ENCODE data around the gene FGG. TPM values are rescaled to one million over a fixed set of nuclear protein-coding genes. Genes with fewer than 3 reads are reported as not detected.

The FGG gene
- total and polyA plus RNA-seq, 2 of the 13 experiments (the other 11 are each of a cell fraction or from before 2014, with no cell fraction given), result 1,037 to 2,423 TPM

DNA sequence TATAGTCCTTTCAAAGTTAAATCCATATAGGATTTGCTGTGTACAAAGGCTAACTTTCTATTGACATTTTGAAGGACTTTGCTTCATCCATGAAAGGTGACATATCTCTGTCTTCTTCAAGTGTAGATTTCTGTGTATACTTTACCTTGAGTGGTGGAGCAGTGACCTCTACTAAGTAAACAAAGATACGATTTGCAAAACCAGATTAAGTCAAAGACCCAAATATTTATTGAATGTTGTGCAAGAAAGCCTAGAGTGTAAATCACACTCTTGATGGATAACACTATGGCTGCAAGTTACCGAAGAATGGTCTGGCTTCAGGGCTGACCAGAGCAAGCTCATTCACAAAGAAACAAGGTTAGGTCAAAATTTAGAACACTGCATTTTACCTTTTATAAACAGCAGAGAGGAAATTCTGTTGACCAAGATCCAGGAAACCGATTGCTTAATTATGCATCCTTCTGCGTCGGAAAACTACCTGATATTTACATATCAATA, 5.4 kb upstream of the FGG start (continued):
- TF ChIP-seq, protein P1, sequence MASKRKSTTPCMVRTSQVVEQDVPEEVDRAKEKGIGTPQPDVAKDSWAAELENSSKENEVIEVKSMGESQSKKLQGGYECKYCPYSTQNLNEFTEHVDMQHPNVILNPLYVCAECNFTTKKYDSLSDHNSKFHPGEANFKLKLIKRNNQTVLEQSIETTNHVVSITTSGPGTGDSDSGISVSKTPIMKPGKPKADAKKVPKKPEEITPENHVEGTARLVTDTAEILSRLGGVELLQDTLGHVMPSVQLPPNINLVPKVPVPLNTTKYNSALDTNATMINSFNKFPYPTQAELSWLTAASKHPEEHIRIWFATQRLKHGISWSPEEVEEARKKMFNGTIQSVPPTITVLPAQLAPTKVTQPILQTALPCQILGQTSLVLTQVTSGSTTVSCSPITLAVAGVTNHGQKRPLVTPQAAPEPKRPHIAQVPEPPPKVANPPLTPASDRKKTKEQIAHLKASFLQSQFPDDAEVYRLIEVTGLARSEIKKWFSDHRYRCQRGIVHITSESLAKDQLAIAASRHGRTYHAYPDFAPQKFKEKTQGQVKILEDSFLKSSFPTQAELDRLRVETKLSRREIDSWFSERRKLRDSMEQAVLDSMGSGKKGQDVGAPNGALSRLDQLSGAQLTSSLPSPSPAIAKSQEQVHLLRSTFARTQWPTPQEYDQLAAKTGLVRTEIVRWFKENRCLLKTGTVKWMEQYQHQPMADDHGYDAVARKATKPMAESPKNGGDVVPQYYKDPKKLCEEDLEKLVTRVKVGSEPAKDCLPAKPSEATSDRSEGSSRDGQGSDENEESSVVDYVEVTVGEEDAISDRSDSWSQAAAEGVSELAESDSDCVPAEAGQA (IDR thresholded peaks at IDR 0.05; ENCODE audit: low read depth), result no peak
- TF ChIP-seq, protein P1 (CRISPR knock-in tag; IDR thresholded peaks at IDR 0.05; ENCODE audit: borderline replicate concordance), result no peak; the same call in 1 of the 2 replicates
- no peak for TF ChIP-seq SMAD9 (CRISPR knock-in tag; IDR thresholded peaks at IDR 0.05)
- TF ChIP-seq SOX13 (IDR thresholded peaks at IDR 0.05), result peak; percentile 95
- peak in 1 of 2 experiments; percentile 99; a peak in 2 of 4 replicates for TF ChIP-seq SOX13 (CRISPR knock-in tag; conservative IDR thresholded peaks at IDR 0.05 in 1 of 2, IDR thresholded peaks at IDR 0.05 in 1 of 2)
- peak; percentile 100 for TF ChIP-seq PITX1 (CRISPR knock-in tag; IDR thresholded peaks at IDR 0.05)
- TF ChIP-seq SRSF4 (IDR thresholded peaks at IDR 0.05; ENCODE audit: low read depth, low read length, poor library complexity, severe bottlenecking), result no peak
- no peak for TF ChIP-seq PTBP1 (IDR thresholded peaks at IDR 0.05; ENCODE audit: low read depth, low read length, poor library complexity, severe bottlenecking)
- TF ChIP-seq RFX5 (IDR thresholded peaks at IDR 0.05; ENCODE audit: low read depth, low read length), result 0 out of 2 replicates have a peak, but pooled peaks have one; percentile 13
- TF ChIP-seq PAF1 (CRISPR knock-in tag; IDR thresholded peaks at IDR 0.05), result no peak
- TF ChIP-seq CC2D1A (CRISPR knock-in tag; IDR thresholded peaks at IDR 0.05), result no peak
- TF ChIP-seq, protein P2, sequence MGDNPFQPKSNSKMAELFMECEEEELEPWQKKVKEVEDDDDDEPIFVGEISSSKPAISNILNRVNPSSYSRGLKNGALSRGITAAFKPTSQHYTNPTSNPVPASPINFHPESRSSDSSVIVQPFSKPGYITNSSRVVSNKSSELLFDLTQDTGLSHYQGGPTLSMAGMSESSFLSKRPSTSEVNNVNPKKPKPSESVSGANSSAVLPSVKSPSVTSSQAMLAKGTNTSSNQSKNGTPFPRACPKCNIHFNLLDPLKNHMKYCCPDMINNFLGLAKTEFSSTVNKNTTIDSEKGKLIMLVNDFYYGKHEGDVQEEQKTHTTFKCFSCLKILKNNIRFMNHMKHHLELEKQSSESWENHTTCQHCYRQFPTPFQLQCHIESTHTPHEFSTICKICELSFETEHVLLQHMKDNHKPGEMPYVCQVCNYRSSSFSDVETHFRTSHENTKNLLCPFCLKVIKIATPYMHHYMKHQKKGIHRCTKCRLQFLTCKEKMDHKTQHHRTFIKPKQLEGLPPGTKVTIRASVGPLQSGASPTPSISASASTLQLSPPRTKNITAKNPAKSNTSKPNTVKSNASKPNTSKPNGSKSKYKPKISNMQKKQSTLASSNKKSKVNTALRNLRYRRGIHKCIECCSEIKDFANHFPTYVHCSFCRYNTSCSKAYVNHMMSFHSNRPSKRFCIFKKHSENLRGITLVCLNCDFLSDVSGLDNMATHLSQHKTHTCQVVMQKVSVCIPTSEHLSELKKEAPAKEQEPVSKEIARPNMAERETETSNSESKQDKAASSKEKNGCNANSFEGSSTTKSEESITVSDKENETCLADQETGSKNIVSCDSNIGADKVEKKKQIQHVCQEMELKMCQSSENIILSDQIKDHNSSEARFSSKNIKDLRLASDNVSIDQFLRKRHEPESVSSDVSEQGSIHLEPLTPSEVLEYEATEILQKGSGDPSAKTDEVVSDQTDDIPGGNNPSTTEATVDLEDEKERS (CRISPR knock-in tag; IDR thresholded peaks at IDR 0.05), result peak; percentile 89; the same call in 1 of the 2 replicates
- TF ChIP-seq RELA (CRISPR knock-in tag; IDR thresholded peaks at IDR 0.05), result no peak
- TF ChIP-seq, protein P3, sequence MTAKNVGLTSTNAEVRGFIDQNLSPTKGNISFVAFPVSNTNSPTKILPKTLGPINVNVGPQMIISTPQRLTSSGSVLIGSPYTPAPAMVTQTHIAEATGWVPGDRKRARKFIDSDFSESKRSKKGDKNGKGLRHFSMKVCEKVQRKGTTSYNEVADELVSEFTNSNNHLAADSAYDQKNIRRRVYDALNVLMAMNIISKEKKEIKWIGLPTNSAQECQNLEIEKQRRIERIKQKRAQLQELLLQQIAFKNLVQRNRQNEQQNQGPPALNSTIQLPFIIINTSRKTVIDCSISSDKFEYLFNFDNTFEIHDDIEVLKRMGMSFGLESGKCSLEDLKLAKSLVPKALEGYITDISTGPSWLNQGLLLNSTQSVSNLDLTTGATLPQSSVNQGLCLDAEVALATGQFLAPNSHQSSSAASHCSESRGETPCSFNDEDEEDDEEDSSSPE (CRISPR knock-in tag; IDR thresholded peaks at IDR 0.05), result 0 out of 2 replicates have a peak, but pooled peaks have one; percentile 41
- no peak for TF ChIP-seq ZNF44 (CRISPR knock-in tag; IDR thresholded peaks at IDR 0.05)
- TF ChIP-seq, protein P4, sequence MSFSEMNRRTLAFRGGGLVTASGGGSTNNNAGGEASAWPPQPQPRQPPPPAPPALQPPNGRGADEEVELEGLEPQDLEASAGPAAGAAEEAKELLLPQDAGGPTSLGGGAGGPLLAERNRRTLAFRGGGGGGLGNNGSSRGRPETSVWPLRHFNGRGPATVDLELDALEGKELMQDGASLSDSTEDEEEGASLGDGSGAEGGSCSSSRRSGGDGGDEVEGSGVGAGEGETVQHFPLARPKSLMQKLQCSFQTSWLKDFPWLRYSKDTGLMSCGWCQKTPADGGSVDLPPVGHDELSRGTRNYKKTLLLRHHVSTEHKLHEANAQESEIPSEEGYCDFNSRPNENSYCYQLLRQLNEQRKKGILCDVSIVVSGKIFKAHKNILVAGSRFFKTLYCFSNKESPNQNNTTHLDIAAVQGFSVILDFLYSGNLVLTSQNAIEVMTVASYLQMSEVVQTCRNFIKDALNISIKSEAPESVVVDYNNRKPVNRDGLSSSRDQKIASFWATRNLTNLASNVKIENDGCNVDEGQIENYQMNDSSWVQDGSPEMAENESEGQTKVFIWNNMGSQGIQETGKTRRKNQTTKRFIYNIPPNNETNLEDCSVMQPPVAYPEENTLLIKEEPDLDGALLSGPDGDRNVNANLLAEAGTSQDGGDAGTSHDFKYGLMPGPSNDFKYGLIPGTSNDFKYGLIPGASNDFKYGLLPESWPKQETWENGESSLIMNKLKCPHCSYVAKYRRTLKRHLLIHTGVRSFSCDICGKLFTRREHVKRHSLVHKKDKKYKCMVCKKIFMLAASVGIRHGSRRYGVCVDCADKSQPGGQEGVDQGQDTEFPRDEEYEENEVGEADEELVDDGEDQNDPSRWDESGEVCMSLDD (CRISPR knock-in tag; IDR thresholded peaks at IDR 0.05; ENCODE audit: borderline replicate concordance), result no peak
- TF ChIP-seq ZNF253 (CRISPR knock-in tag; IDR thresholded peaks at IDR 0.05; ENCODE audit: borderline replicate concordance), result no peak

All from HepG2 (cell line).